Midbrain (tissue), 1 donor: ENCODE measurements around the gene SLC9A9.

Experiments used
- DNase-seq: peaks from one replicate; lab custom pipeline; 2025; lab: John Stamatoyannopoulos, UW

Gene SLC9A9

GRCh38 chr3:143414571-143415253 lies 433.6 kb downstream of the SLC9A9 start:
- no peak for DNase-seq

- DNase-seq: no peak
These were observed 434.9 kb downstream of the SLC9A9 start for GRCh38 chr3:143413372-143413771.

GRCh38 chr3:143412084-143412483 lies 436.2 kb downstream of the SLC9A9 start:
- DNase-seq: no peak

- no peak for DNase-seq
These were observed 438.0 kb downstream of the SLC9A9 start for GRCh38 chr3:143410259-143410658.

- DNase-seq: no peak
These were observed 439.5 kb downstream of the SLC9A9 start for GRCh38 chr3:143408771-143409170.

- DNase-seq: no peak
These were observed 445.7 kb downstream of the SLC9A9 start for GRCh38 chr3:143402602-143403001.

GRCh38 chr3:143396790-143397189 lies 451.5 kb downstream of the SLC9A9 start:
- DNase-seq: no peak

DNA sequence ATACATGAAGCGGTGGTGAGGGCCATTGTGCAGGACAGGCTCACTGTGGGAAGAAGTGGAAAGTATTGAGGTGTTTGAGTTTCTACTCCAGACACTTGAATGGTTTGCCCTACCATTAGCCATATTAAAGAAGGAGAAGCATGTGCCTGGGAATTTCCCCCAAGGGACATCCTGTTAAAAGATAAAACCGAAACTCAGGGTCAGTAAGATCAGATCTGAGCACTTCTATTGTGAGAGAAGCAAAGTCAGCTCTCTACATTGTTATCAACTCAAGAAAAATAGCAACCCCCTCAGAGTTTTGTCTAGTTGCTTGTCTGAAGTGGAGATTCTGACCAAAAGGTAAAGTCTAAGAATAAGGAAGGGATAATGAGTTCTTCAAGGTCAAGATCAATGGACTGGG lies 458.9 kb downstream of the SLC9A9 start:
- no peak for DNase-seq

DNA sequence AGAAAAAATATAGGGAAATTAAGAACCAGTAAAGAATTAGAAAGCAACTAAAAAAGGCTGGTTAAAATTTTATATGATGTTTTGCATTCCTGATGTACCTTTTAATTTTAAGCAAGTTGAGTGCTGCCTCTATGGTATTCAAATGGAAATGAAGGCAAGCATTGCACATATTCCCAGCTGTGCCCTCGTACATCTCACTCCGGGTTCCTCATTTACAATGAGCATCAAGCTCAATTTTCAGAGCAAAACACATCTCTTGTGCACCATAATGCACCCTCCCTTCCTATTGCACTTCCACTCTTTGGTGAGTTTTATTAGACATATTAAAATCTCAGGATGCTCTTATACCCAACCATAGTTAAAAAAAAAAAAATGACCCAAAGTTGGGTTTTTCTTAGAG lies 460.8 kb downstream of the SLC9A9 start:
- DNase-seq: no peak

- DNase-seq: no peak
These were observed 464.2 kb downstream of the SLC9A9 start for GRCh38 chr3:143384076-143384475.

DNA sequence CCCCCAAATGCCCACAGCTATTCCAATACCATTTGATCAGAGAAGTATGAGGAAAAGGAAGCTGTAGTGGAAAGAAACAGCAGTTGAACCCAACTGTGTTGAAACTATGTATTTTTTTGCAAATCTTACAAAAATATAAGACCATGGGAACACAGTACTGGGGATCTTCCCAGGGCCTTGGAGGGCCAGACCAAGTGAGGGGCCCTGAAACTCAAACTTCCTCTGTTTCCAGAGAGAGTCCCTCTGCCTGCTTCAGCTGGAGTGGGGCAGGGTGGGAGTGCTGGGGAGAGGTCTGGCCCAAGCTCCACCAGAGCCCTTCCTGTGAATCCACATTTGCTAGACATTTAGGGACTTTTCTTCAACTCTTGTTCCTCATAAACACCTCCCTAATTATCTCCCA lies 464.8 kb downstream of the SLC9A9 start:
- DNase-seq: no peak

GRCh38 chr3:143382816-143383215 lies 465.5 kb downstream of the SLC9A9 start:
- DNase-seq: no peak

GRCh38 chr3:143380449-143380848 lies 467.8 kb downstream of the SLC9A9 start:
- DNase-seq: no peak

GRCh38 chr3:143375698-143376097 lies 472.6 kb downstream of the SLC9A9 start:
- no peak for DNase-seq

- no peak for DNase-seq
These were observed 481.1 kb downstream of the SLC9A9 start for GRCh38 chr3:143367171-143367570.

GRCh38 chr3:143366672-143367071 lies 481.6 kb downstream of the SLC9A9 start:
- no peak for DNase-seq

- no peak for DNase-seq
These were observed 484.3 kb downstream of the SLC9A9 start for GRCh38 chr3:143363949-143364348.

GRCh38 chr3:143363276-143363675 lies 485.0 kb downstream of the SLC9A9 start:
- no peak for DNase-seq

GRCh38 chr3:143362115-143362991 lies 485.9 kb downstream of the SLC9A9 start:
- DNase-seq: no peak

DNA sequence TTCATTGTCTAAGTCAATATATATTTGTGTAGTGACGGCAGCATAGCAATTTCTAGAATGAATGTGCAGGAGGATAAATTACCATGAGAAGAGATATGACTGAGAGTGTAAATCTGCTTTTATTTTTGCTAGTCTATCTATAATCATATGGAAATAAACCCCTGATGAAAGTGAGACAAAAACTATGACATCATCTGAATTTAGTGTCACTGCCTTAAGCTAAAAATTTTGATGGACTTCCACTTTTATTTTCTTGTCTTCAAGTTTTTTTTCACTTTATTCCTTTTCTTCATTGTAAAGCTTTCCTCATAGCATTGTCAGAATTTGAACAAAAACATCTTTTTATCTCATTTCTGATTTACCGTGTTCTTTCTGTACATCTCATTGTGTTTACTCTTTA lies 486.7 kb downstream of the SLC9A9 start:
- DNase-seq: no peak

DNA sequence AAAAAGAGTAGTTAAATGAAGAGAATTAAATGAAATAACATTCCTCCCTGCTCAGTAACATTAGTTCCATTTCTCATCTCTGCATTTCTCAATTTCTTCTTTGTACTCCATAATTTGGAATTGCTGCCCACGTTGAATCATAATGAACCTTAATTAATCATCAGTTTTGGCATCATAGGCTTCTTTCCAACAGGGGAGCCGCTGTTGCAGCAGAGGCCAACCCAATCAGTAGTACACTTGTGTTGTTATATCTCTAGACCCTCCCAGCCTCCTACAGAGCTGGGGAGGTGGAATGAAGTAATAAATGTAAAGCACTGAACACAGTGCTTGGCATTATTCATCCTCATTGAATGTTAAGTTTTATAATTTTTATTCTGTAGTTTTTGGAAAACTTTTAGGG lies 488.0 kb downstream of the SLC9A9 start:
- no peak for DNase-seq

GRCh38 chr3:143358793-143359491 lies 489.3 kb downstream of the SLC9A9 start:
- DNase-seq: no peak
